ENCODE data around the gene TECPR1.

DNA sequence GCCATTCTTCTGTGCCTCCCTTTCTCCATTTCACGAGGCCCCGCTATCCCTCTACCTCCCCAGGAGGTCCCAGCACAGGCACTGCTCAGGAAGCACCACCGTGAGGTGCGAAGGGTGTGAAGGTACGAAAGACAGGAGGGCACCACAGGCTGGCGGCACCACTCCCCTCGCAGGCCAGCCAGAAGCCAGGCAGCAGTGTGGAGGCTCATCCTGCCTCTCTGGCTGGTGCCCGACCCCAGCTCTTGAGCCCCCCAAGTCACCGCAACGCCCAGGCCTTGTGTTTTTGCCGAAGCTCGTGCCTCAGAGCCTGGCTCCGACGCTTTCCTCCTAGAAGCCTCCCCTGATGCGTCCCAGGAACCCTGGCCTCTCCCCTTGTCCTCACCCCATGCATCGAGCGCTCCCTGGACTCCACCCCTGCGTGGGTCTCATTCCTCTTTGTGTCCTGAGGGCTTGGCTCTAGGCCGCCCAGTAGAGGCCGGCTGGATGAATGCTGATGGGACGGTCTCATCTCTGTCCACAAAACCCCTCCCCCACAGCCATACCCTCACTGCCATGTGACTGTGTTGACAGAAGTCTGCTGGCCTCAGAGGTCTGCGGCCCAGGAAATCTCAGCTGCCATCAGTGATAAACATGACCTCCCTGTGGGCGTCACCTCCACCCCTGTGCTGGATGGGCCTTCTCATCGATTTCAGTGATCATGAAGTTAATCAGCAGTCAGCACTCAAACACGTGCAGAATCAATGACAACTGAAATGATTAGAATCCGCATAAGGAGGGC is 48.8 kb upstream of the TECPR1 start:
- TF ChIP-seq EZH2 (IDR thresholded peaks at IDR 0.05; ENCODE audit: low read length, missing control alignments), result no peak
- TF ChIP-seq, protein P1, sequence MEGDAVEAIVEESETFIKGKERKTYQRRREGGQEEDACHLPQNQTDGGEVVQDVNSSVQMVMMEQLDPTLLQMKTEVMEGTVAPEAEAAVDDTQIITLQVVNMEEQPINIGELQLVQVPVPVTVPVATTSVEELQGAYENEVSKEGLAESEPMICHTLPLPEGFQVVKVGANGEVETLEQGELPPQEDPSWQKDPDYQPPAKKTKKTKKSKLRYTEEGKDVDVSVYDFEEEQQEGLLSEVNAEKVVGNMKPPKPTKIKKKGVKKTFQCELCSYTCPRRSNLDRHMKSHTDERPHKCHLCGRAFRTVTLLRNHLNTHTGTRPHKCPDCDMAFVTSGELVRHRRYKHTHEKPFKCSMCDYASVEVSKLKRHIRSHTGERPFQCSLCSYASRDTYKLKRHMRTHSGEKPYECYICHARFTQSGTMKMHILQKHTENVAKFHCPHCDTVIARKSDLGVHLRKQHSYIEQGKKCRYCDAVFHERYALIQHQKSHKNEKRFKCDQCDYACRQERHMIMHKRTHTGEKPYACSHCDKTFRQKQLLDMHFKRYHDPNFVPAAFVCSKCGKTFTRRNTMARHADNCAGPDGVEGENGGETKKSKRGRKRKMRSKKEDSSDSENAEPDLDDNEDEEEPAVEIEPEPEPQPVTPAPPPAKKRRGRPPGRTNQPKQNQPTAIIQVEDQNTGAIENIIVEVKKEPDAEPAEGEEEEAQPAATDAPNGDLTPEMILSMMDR (conservative IDR thresholded peaks at IDR 0.05 in 1 of 2, IDR thresholded peaks at IDR 0.05 in 1 of 2; ENCODE audit: low read depth in 1 of 2, low read length in 2 of 2), result no peak
